Osteoblast (primary cell): ENCODE measurements around the gene OTOG. TPM values are rescaled to one million over a fixed set of nuclear protein-coding genes. Genes with fewer than 3 reads are reported as not detected.

ENCODE experiments used
- DNase-seq: peaks from one replicate; pipeline ENCODE4 v3.0.0; 2011; ENCODE audit warnings: low spot score, mixed read lengths; ENCODE audit not compliant: insufficient read length; ENCODE audit errors: missing footprints
- H2AFZ ChIP-seq: 2 replicates; pipeline ENCODE4 v1.6.0; 2011; ENCODE audit warnings: mild to moderate bottlenecking, low read length
- H3K27ac ChIP-seq: 2 replicates; pipeline ENCODE4 v1.5.1; 2011; ENCODE audit warnings: mild to moderate bottlenecking, low read depth, low read length, moderate library complexity
- H3K27me3 ChIP-seq: 2 replicates; pipeline ENCODE4 v1.6.0; 2012; ENCODE audit warnings: mild to moderate bottlenecking, control low read depth, inconsistent platforms, low read length, moderate library complexity; ENCODE audit not compliant: insufficient read depth
- H3K36me3 ChIP-seq: 2 replicates; pipeline ENCODE4 v1.5.1; 2011; ENCODE audit warnings: mild to moderate bottlenecking, low read length, control low read depth, moderate library complexity; ENCODE audit not compliant: insufficient read depth
- H3K4me1 ChIP-seq: 2 replicates; pipeline ENCODE4 v1.5.1; 2011; ENCODE audit warnings: mild to moderate bottlenecking, low read length, control low read depth, moderate library complexity; ENCODE audit not compliant: insufficient read depth
- H3K4me2 ChIP-seq: 2 replicates; pipeline ENCODE4 v1.6.0; 2011; ENCODE audit warnings: mild to moderate bottlenecking, low read length; ENCODE audit not compliant: insufficient read depth
- H3K4me3 ChIP-seq: fragments of 200-600 bp; sonication (generic); 3 replicates; pipeline ENCODE4 v1.5.1; 2012; ENCODE audit warnings: mild to moderate bottlenecking, low read length, inconsistent platforms; ENCODE audit not compliant: insufficient read depth
- H3K79me2 ChIP-seq: 2 replicates; pipeline ENCODE4 v1.6.0; 2012; ENCODE audit warnings: mild to moderate bottlenecking, low read length, control low read depth, inconsistent platforms; ENCODE audit not compliant: insufficient read depth
- H3K9me3 ChIP-seq: 2 replicates; pipeline ENCODE4 v1.5.1; 2011; ENCODE audit warnings: low read depth, low read length, control low read depth
- H4K20me1 ChIP-seq: 2 replicates; pipeline ENCODE4 v1.6.0; 2012; ENCODE audit warnings: mild to moderate bottlenecking, low read length, control low read depth; ENCODE audit not compliant: insufficient read depth
- CTCF ChIP-seq: IDR thresholded peaks from 2 replicates; pipeline ENCODE4 v1.5.1; 2011; ENCODE audit warnings: mild to moderate bottlenecking, low read depth, low read length, moderate library complexity; ENCODE audit errors: extremely low read depth
- total RNA-seq: library from RNA; depleted of rRNA; stranded (reverse); fragments of >200 nt; gene quantifications from 2 replicates; pipeline ENCODE4 v1.2.3, GENCODE V29; 2012

Gene OTOG
- total RNA-seq, 1 donor, result not detected

- TF ChIP-seq CTCF, result no peak
- Histone ChIP-seq H3K36me3 (no peaks in the 10 kb centered on the region), H2AFZ (no peak overlapping the region), H3K27me3 (peaks cover 7% of the 10 kb centered on the region), H3K27ac (no peak overlapping the region), H3K9me3 (no peaks in the 10 kb centered on the region), H3K79me2 (no peaks in the 10 kb centered on the region), H3K4me3 (no peak overlapping the region), H4K20me1 (no peaks in the 10 kb centered on the region), H3K4me1 (no peaks in the 10 kb centered on the region), H3K4me2 (no peak overlapping the region)
- DNase-seq, result no peak
Observed at GRCh38 chr11:17560281-17561110, 13.4 kb downstream of the OTOG start.

GRCh38 chr11:17561111-17561415 lies 14.0 kb downstream of the OTOG start:
- Histone ChIP-seq H3K4me2 (no peak overlapping the region), H2AFZ (no peak overlapping the region), H3K9me3 (no peaks in the 10 kb centered on the region), H3K27me3 (peaks cover 7% of the 10 kb centered on the region), H3K36me3 (no peaks in the 10 kb centered on the region), H3K4me3 (no peak overlapping the region), H3K79me2 (no peaks in the 10 kb centered on the region), H4K20me1 (no peaks in the 10 kb centered on the region), H3K4me1 (no peaks in the 10 kb centered on the region), H3K27ac (no peak overlapping the region)
- DNase-seq, result no peak
- TF ChIP-seq CTCF, result no peak

GRCh38 chr11:17561526-17561925 lies 14.5 kb downstream of the OTOG start:
- Histone ChIP-seq H3K36me3 (no peaks in the 10 kb centered on the region), H2AFZ (no peak overlapping the region), H3K4me3 (no peak overlapping the region), H3K4me1 (no peaks in the 10 kb centered on the region), H3K79me2 (no peaks in the 10 kb centered on the region), H3K4me2 (no peak overlapping the region), H4K20me1 (no peaks in the 10 kb centered on the region), H3K27ac (no peak overlapping the region), H3K27me3 (peaks cover 7% of the 10 kb centered on the region), H3K9me3 (no peaks in the 10 kb centered on the region)
- no peak for TF ChIP-seq CTCF
- DNase-seq, result no peak

- no peaks in the 10 kb centered on the region for H3K79me2 ChIP-seq
- DNase-seq, result peak; percentile 89
- H4K20me1 ChIP-seq, result no peaks in the 10 kb centered on the region
- H3K4me2 ChIP-seq, result no peak overlapping the region
- no peak overlapping the region for H3K27ac ChIP-seq
- TF ChIP-seq CTCF, result no peak
- H3K9me3 ChIP-seq, result no peaks in the 10 kb centered on the region
- H3K4me1 ChIP-seq, result no peaks in the 10 kb centered on the region
- H2AFZ ChIP-seq, result no peak overlapping the region
- H3K36me3 ChIP-seq, result no peaks in the 10 kb centered on the region
- no peak overlapping the region for H3K4me3 ChIP-seq
- peaks cover 11% of the 10 kb centered on the region for H3K27me3 ChIP-seq
Observed at GRCh38 chr11:17563231-17563646, 16.2 kb downstream of the OTOG start.
